Fibroblast of lung (primary cell): ENCODE measurements around the gene KCNG2.

Source experiments
- CTCF ChIP-seq, 2 donors: IDR thresholded peaks in 1 of 2; conservative IDR thresholded peaks in 1 of 2; 1 replicate in 1 of 2; 2 replicates in 1 of 2; pipeline ENCODE4 v1.5.1; 2011 to 2012; ENCODE audit warnings: low read length in 2 of 2, control low read depth in 1 of 2, inconsistent platforms in 1 of 2, low read depth in 1 of 2, mild to moderate bottlenecking in 1 of 2
- EZH2 ChIP-seq: IDR thresholded peaks from 2 replicates; pipeline ENCODE4 v1.5.1; 2012; ENCODE audit warnings: low read length, control low read depth, mild to moderate bottlenecking; ENCODE audit errors: missing control alignments

- no peak for TF ChIP-seq CTCF (conservative IDR thresholded peaks at IDR 0.05 in 1 of 2, IDR thresholded peaks at IDR 0.05 in 1 of 2; ENCODE audit: low read depth in 1 of 2, low read length in 2 of 2)
- no peak for TF ChIP-seq EZH2
Measured at GRCh38 chr18:79789901-79790890, 7.5 kb upstream of the KCNG2 start.
